ENCODE results near the gene PCDHGA12. TPM values are rescaled to one million over a fixed set of nuclear protein-coding genes. Genes with fewer than 3 reads are reported as not detected.
"Not testable (repeated sequence)": the region's sequence is repeated elsewhere in the genome, so short reads cannot be mapped to it uniquely, and the experiment has no call there.

The PCDHGA12 gene
- total RNA-seq, 1 experiment from 2014 or later = 10.0 TPM

DNA sequence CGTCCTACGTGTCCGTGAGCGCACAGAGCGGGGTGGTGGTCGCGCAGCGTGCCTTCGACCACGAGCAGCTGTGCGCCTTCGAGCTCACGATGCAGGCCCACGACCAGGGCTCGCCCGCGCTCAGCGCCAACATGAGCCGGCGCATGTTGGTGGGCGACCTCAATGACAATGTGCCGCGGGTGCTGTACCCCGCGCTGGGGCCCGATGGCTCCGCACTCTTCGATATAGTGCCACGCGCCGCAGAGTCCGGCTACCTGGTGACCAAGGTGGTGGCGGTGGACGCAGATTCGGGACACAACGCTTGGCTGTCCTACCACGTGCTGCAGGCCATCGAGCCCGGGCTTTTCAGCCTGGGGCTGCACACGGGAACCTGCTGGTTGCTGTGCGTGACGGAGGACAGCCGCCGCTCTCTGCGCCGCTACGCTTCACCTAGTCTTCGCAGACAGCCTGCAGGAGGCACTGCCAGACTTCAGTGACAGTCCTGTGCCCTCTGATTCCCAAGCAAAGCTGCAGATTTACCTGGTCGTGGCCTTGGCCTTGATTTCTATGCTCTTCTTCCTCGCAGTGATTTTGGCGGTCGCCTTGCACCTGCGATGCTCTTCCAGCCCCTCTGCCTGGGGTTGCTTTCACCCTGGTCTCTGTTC is 2.4 kb upstream of the PCDHGA12 start:
- in situ Hi-C loops (cut with HindIII; ENCODE audit: low pct_unique_long_range_greater_than_20kb, low sequenced_read_pairs) = no loop called here
- DNase-seq (ENCODE audit: low read depth, low spot score) = no peak

GRCh38 chr5:141431286-141431685 is 979 bp downstream of the PCDHGA12 start:
- in situ Hi-C loops (cut with HindIII; ENCODE audit: low pct_unique_long_range_greater_than_20kb, low sequenced_read_pairs) = no loop called here
- no peak for DNase-seq (ENCODE audit: low read depth, low spot score)

DNA sequence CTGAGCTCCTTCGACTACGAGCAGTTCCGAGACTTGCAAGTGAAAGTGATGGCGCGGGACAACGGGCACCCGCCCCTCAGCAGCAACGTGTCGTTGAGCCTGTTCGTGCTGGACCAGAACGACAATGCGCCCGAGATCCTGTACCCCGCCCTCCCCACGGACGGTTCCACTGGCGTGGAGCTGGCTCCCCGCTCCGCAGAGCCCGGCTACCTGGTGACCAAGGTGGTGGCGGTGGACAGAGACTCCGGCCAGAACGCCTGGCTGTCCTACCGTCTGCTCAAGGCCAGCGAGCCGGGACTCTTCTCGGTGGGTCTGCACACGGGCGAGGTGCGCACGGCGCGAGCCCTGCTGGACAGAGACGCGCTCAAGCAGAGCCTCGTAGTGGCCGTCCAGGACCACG is 2.0 kb downstream of the PCDHGA12 start:
- DNase-seq (ENCODE audit: low read depth, low spot score); in situ Hi-C loops (cut with HindIII; ENCODE audit: low pct_unique_long_range_greater_than_20kb, low sequenced_read_pairs): not testable (repeated sequence)

- DNase-seq (ENCODE audit: low read depth, low spot score); in situ Hi-C loops (cut with HindIII; ENCODE audit: low pct_unique_long_range_greater_than_20kb, low sequenced_read_pairs): not testable (repeated sequence)
These were observed 2.4 kb downstream of the PCDHGA12 start for GRCh38 chr5:141432726-141433125.

DNA sequence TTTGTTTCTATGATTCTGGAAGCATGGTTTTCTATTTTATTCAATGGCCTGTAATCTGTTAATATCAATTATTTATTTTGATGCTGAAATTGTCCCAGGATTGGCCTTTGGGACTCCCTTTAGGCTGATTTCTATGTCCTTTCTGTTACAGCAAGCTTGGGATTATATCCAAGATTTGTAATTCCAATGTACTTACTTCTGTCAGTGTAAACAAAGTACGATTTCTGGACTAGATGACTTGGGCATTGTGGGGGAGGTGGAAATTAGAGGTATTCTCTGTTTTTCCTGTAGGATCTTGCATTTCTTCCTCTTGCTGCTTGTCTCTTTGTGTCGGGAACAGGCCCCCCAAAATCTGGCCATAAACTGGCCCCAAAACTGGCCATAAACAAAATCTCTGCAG is 3.7 kb downstream of the PCDHGA12 start:
- no peak for DNase-seq (ENCODE audit: low read depth, low spot score)
- in situ Hi-C loops (cut with HindIII; ENCODE audit: low pct_unique_long_range_greater_than_20kb, low sequenced_read_pairs) = no loop called here

- in situ Hi-C loops (cut with HindIII; ENCODE audit: low pct_unique_long_range_greater_than_20kb, low sequenced_read_pairs) = no loop called here
- DNase-seq (ENCODE audit: low read depth, low spot score) = no peak
These were observed 6.9 kb downstream of the PCDHGA12 start for GRCh38 chr5:141437221-141437620.

- in situ Hi-C loops (cut with HindIII; ENCODE audit: low pct_unique_long_range_greater_than_20kb, low sequenced_read_pairs) = no loop called here
- DNase-seq (ENCODE audit: low read depth, low spot score) = no peak
These were observed 9.3 kb downstream of the PCDHGA12 start for GRCh38 chr5:141439411-141440141.

GRCh38 chr5:141440341-141440740 is 10.0 kb downstream of the PCDHGA12 start:
- in situ Hi-C loops (cut with HindIII; ENCODE audit: low pct_unique_long_range_greater_than_20kb, low sequenced_read_pairs) = no loop called here
- no peak for DNase-seq (ENCODE audit: low read depth, low spot score)

GRCh38 chr5:141441571-141442170 is 11.4 kb downstream of the PCDHGA12 start:
- in situ Hi-C loops (cut with HindIII; ENCODE audit: low pct_unique_long_range_greater_than_20kb, low sequenced_read_pairs) = no loop called here
- no peak for DNase-seq (ENCODE audit: low read depth, low spot score)

- no peak for DNase-seq (ENCODE audit: low read depth, low spot score)
- in situ Hi-C loops (cut with HindIII; ENCODE audit: low pct_unique_long_range_greater_than_20kb, low sequenced_read_pairs) = no loop called here
These were observed 35.0 kb downstream of the PCDHGA12 start for GRCh38 chr5:141465351-141465750.

- in situ Hi-C loops (cut with HindIII; ENCODE audit: low pct_unique_long_range_greater_than_20kb, low sequenced_read_pairs) = no loop called here
- DNase-seq (ENCODE audit: low read depth, low spot score) = peak; percentile 65
These were observed 45.4 kb downstream of the PCDHGA12 start, which contains the start of gene PCDHGC3 for GRCh38 chr5:141475625-141476131. Gene PCDHGC3 (plus strand): TSS chr5:141475966. CDS start chr5:141476117, 151 bp downstream.

GRCh38 chr5:141476132-141476911 is 46.0 kb downstream of the PCDHGA12 start:
- DNase-seq (ENCODE audit: low read depth, low spot score) = no peak
- in situ Hi-C loops (cut with HindIII; ENCODE audit: low pct_unique_long_range_greater_than_20kb, low sequenced_read_pairs) = no loop called here

DNA sequence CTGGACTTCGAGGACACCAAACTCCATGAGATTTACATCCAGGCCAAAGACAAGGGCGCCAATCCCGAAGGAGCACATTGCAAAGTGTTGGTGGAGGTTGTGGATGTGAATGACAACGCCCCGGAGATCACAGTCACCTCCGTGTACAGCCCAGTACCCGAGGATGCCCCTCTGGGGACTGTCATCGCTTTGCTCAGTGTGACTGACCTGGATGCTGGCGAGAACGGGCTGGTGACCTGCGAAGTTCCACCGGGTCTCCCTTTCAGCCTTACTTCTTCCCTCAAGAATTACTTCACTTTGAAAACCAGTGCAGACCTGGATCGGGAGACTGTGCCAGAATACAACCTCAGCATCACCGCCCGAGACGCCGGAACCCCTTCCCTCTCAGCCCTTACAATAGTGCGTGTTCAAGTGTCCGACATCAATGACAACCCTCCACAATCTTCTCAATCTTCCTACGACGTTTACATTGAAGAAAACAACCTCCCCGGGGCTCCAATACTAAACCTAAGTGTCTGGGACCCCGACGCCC is 46.8 kb downstream of the PCDHGA12 start:
- in situ Hi-C loops (cut with HindIII; ENCODE audit: low pct_unique_long_range_greater_than_20kb, low sequenced_read_pairs) = no loop called here
- DNase-seq (ENCODE audit: low read depth, low spot score) = no peak

DNA sequence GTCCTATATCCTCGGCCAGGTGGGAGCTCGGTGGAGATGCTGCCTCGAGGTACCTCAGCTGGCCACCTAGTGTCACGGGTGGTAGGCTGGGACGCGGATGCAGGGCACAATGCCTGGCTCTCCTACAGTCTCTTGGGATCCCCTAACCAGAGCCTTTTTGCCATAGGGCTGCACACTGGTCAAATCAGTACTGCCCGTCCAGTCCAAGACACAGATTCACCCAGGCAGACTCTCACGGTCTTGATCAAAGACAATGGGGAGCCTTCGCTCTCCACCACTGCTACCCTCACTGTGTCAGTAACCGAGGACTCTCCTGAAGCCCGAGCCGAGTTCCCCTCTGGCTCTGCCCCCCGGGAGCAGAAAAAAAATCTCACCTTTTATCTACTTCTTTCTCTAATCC is 47.5 kb downstream of the PCDHGA12 start:
- DNase-seq (ENCODE audit: low read depth, low spot score) = no peak
- in situ Hi-C loops (cut with HindIII; ENCODE audit: low pct_unique_long_range_greater_than_20kb, low sequenced_read_pairs) = no loop called here

GRCh38 chr5:141478321-141478945 is 48.1 kb downstream of the PCDHGA12 start:
- in situ Hi-C loops (cut with HindIII; ENCODE audit: low pct_unique_long_range_greater_than_20kb, low sequenced_read_pairs) = no loop called here
- no peak for DNase-seq (ENCODE audit: low read depth, low spot score)

DNA sequence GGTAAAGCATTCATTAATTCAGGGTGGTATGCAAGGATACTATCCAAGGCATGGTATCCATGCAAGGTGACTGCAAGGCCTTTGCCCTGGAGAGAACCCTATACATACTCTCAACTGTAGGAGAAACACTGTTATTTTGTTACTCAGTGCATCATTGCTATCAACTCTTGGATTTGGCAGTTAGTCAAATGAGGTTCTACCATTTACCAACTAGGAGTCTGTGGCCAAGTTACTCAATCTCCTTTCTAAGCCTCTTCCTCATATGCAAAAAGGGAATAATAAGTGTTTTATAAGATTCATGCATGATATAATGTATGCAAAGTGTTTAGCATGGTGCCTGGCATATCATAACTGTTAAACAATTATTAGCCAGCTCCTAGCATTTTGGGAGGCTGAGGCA is 49.5 kb downstream of the PCDHGA12 start:
- in situ Hi-C loops (cut with HindIII; ENCODE audit: low pct_unique_long_range_greater_than_20kb, low sequenced_read_pairs) = no loop called here
- no peak for DNase-seq (ENCODE audit: low read depth, low spot score)
